GM18867 (cell line): Measurements from ENCODE around the gene GPN1.
"Not testable (repeated sequence)": the region's sequence is repeated elsewhere in the genome, so short reads cannot be mapped to it uniquely, and the experiment has no call there.

ENCODE experiments used
- ATAC-seq: cut with Tn5 transposase; IDR thresholded peaks from one replicate; pipeline ENCODE4 v1.9.1; 2021; ENCODE audit warnings: mild to moderate bottlenecking, moderate library complexity; ENCODE audit not compliant: unreplicated experiment

GPN1 gene

GRCh38 chr2:27667446-27667845, 38.6 kb downstream of the GPN1 start:
- ATAC-seq: no peak

GRCh38 chr2:27671235-27671634, 42.4 kb downstream of the GPN1 start:
- no peak for ATAC-seq

- no peak for ATAC-seq
Measured at GRCh38 chr2:27672723-27673486, 44.1 kb downstream of the GPN1 start.

- no peak for ATAC-seq
Measured at GRCh38 chr2:27680571-27680970, 51.7 kb downstream of the GPN1 start.

- ATAC-seq: no peak
Measured at GRCh38 chr2:27681841-27682240, 53.0 kb downstream of the GPN1 start.

- ATAC-seq: not testable (repeated sequence)
Measured at GRCh38 chr2:27682334-27682771, 53.5 kb downstream of the GPN1 start.

GRCh38 chr2:27683390-27684071, 54.7 kb downstream of the GPN1 start:
- peak; percentile 80 for ATAC-seq

GRCh38 chr2:27685006-27685405, 56.2 kb downstream of the GPN1 start:
- not testable (repeated sequence) for ATAC-seq

GRCh38 chr2:27685577-27685976, 56.7 kb downstream of the GPN1 start:
- ATAC-seq: no peak

GRCh38 chr2:27687232-27687631, 58.4 kb downstream of the GPN1 start:
- no peak for ATAC-seq

GRCh38 chr2:27689424-27689823, 60.6 kb downstream of the GPN1 start:
- ATAC-seq: no peak

GRCh38 chr2:27690052-27690451, 61.2 kb downstream of the GPN1 start:
- ATAC-seq: no peak

GRCh38 chr2:27697660-27698059, 68.8 kb downstream of the GPN1 start:
- no peak for ATAC-seq
